CMK (cell line): Measurements from ENCODE around the gene NOC4L.
A peak's percentile ranks its signal among the peaks of the same experiment; 100 is the strongest.
"Not testable (repeated sequence)": the region's sequence is repeated elsewhere in the genome, so short reads cannot be mapped to it uniquely, and the experiment has no call there.

Source experiments
- DNase-seq: peaks from one replicate; pipeline ENCODE4 v3.0.0-alpha.2; 2010; ENCODE audit warnings: low read depth

The NOC4L gene

DNA sequence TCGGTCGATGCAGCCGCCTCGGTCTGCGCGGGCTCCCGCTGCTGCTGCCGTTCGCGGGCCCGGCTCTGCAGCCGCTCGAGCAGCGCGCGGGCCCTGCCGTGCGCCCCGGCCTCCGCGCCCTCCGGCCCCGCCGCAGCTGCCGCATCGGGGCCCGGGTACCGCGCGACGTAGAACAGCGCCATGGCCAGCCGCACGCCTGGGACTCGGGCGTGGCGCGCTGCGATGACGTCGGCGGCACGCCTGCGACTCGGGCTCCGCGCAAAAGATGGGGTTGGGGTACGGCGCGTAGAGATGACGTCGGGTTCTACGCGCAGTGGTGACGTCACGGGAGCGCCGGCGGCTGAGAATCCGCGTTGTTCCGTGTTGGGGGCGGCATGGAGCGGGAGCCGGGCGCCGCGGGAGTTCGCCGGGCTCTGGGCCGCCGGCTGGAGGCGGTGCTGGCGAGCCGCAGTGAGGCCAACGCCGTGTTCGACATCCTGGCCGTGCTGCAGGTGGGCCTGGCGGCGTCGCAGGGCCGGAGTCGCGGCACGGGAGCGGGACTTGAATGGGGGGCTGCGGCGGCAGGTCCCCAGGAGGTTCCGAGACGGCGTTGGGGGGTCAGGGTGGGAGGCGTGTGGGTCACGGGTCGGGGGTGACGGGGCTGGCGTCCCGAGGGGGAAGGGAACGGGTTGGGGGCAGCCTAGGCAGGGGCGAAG is at the start of gene NOC4L, which contains the start of gene DDX51:
Gene NOC4L, plus strand, starts transcription at position 343 of the 695 bp plus-strand sequence. Its CDS starts 32 bp downstream, at position 375.
Gene DDX51, minus strand, starts transcription at position 205 of the 695 bp plus-strand sequence. Its CDS starts 23 bp downstream, at position 182.
- DNase-seq, result peak; percentile 87

DNA sequence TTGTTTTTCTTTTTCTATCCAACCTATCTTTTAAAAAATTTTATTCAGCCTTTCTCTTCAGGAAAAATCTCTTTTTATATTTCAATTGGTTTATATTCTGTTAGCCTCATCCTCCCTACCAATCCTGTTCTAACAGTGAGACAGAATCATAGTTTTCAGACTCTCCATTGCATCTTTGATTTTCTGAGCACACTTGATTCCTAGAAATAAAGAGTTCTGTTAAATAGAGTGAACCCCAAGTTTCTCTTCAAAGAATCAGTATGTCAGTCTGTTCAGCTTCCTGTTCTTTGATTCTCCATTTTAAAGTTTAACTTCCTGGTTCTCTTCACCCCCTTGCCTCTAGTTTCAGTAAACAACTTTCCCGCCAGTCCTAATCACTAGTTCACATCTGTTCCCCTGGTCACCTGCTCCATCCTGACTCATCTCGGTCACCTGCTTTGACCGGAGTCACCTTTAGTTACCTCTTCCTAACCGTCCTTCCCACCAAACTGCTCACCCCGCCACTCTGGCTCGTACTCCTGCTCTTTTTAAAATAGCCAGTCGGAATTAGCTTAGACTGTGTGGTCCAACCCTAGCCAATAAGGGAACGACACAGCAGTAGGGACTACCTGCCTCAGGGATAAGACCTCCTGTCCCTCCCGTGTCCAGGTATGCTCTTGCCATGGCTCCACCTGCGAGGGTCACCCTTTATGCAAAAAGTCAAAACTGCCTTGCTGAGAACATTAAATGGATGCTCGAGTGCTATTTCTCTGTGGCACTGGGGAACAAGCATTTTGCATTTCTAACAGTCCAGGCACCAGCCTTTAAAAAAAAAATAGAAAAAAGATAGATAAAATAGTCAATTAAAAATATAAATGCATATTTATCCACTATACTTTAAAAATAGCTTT is 48.5 kb upstream of the NOC4L start:
- DNase-seq, result no peak

DNA sequence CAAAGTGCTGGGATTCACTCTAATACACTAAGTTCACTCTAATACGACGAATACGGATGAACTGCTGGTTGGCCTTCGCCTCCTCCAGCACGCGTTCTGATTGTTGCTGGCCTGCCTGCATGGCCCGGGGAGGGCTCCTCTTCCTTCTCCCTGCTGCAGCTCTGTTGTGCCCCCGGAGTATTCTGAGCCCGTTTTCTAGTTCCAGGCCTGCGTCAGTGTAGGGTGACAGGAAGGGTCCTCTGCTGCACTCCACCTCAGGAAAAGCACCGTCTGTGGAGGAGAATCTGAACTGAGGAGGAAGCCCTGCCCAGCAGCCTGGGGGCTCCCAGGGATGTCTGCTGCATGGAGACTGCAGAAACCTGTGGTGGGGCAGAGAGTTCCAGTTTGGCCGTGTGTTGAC is 44.5 kb upstream of the NOC4L start:
- DNase-seq, result no peak

DNA sequence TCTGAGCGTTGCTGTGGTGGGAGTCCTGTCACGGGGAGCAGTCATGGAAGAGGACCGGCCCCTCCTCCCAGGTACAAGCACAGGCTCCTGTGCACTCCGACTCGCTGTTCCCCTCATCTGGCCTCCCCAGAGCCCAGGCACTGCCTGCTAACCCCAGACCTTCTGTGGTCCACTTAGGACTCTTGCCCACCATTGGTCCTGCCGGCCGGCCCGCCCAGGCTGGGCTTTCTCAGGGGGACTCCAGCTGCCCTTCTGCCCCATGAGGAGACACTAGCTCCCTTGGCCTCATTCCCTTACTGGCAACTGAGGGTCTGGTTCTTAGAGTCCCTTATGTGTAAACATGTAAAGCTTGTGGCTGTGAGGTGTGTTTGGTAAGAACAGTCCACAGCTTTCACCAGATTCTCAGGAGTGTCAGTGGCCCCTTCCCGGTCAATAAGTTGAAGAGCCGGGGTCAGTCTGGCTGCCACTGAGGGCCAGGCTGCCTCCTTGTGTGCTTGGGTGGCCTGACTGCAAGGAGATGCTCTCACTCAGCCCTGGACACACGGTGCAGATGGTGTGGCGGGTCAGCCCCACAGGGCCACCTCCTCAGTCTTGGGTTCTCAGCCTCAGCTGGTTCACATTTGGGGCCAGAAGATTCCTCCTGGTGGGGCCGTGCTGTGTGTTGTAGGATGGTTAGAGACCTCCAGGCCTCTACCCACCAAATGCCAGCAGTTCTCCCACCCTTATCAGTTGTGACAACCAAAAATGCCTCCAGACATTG is 43.8 kb upstream of the NOC4L start:
- no peak for DNase-seq

DNA sequence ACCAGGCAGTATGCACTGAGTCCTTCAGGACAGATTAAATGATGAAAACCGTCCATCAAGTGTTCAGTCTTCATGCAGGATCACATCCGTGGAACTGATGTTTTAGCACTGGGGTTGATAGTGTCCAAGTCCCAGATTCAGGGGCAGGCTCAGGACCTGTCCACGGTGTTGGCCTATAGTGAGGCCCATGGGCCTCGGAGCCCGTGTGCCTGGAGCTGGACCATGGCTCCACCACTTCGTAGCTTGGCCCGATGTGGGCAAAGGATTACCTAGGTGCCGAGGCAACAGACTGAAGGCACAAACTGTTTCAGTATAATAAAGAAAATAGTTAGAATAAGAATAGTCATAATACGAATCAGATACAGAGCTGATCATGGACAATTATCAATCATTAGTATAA is 42.0 kb upstream of the NOC4L start:
- DNase-seq, result no peak

DNA sequence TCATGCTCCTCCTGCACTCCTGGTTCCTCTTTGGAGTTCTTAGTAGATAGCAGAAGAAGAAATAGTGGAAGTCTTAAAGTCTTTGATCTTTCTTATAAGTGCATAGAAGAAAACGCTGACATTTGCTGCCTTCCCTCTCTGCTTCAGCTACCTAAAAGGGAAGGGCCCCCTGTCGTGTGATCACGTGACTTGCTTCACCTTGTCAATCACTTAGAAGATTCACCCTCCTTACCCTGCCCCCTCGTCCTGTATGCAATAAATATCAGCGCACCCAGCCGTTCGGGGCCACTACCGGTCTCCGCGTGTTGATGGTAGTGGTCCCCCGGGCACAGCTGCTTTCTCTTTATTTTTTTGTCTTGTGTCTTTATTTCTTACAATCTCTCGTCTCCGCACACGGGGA is 41.2 kb upstream of the NOC4L start:
- DNase-seq, result not testable (repeated sequence)

DNA sequence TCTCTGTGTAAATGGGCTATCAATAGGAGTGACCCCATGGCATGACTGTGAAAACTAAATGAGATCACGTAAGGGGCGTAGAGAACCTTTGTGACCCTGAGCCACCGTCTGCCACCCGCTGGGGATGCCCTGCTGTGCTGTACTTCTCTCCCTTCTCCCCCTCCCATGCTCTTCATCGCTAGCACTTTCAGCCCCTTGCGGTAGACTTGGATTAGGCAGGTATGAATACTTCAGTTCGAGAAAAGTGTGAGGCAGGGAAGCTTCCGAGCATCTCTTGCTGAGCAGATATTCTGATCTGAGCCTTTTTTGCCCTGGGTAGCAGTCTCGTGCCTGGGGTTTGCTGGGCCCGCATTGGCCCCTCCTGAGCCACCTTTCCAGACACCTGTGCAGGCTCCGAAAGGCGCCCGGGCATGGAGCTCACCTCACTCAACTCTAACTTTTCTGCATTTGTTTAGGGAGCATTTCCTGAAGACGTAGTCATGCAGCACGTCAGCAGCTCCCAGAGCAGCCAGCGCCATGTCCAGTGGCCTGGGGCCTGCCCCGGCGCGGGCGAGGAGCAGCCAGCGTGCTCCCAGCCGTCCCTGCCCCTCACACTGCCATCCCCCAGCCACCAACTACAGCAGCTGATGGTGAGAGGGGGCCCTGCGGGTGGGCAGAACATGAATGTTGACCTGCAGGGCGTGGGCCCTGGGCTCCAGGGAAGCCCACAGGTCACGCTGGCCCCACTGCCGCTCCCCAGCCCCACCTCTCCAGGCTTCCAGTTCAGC is 40.5 kb upstream of the NOC4L start:
- DNase-seq, result no peak

DNA sequence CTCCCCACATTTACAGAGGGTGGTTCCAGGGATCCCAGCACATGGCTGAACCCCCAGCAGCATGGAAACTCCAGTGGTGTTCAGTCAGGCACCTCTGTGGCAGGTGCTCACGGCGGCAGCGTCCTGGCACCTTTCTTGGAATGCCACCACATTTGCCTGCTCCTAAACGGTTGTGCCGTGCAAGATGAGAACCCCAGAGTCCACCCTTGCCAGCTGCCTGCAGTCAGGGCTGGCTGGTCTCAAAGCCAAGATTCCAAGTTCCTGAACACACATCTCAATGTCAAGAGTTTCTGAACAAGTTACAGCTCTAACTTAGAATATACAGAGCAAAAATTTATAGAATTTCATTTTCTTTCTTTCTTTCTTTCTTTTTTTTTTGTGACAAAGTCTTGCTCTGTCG is 38.8 kb upstream of the NOC4L start:
- no peak for DNase-seq

DNA sequence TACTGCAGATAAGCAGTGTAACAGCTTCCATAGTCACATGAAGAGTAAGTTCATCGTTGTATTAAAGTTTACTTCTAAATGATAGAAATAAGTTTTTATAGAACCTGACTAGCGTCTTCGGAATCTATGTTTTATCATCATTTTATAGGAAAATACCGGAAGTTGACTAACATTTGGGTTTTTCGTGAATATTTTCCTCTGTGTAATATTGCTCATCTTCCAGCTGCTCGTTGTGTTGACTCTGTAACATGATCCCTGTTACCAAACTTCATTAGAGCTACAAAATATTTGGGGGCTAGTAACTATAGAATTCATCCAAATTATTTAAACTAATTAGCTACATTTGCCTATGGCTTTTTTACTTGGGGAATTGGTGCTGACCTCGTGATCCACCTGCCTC is 37.3 kb upstream of the NOC4L start:
- no peak for DNase-seq

DNA sequence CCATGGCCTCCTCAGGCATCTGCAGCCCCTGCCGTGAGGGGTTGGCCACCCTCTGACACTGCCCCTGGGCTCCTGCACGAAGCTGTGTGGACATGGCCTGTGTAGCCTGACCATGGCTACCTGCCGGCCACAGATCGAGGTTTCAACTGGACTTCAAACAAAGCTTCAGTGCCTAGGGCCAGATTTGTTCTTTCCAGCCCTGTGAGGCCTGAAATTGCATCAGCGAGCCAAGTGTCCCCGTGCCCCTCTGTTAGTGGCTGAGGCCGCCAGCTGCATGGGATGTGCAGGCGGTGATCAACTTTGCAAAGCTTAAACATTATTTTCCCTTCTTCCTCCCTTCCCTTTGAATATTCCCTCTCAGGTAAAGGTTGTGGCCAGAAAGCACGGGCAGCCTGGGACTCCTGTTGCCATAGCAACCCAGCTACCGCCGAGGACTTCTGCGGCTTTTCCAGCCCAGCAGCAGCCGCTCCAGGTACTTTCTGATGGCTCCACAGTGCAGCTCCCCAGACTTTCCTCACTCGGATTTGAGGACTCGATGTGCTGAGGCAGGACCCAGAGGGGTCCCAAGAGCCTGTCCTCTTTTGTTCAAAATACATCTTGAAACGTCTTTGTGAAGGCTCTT is 35.9 kb upstream of the NOC4L start:
- DNase-seq, result no peak

DNA sequence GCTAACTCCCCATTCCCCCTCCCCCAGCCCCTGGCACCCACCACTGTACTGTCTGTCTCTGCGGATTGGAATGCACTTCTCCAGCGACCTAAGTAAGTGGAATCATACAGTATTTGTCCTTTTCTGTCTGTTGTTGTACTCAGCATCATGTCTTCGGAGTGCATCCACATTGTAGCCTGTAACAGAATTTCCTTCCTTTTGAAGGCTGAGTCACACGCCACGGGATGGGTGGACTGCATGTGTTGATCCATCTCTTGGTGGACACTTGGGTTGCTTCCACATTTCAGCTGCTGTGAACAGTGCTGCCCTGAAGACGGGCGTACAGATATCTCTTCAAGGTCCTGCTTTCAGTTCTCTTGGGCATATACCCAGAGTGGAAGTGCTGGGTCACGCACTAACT is 34.5 kb upstream of the NOC4L start:
- no peak for DNase-seq

DNA sequence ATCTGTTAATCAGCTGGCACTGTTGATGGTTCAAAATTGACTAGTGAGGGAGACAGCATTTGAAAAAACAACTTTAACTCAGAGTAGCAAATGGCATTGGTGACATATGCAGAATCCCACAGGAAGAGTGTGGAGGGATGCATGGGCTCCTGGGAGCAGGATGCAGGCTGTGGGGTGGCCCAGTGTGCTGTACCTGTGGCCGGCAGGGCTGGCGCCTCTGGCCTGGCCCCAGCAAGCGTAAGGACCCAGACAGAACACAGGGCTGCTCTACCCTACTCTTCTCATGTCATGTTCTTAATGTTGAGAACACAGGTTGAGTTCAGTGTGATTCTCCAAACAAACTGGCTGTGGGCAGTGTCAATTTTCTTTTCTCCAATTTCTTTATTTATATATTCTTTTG is 33.6 kb upstream of the NOC4L start:
- no peak for DNase-seq

DNA sequence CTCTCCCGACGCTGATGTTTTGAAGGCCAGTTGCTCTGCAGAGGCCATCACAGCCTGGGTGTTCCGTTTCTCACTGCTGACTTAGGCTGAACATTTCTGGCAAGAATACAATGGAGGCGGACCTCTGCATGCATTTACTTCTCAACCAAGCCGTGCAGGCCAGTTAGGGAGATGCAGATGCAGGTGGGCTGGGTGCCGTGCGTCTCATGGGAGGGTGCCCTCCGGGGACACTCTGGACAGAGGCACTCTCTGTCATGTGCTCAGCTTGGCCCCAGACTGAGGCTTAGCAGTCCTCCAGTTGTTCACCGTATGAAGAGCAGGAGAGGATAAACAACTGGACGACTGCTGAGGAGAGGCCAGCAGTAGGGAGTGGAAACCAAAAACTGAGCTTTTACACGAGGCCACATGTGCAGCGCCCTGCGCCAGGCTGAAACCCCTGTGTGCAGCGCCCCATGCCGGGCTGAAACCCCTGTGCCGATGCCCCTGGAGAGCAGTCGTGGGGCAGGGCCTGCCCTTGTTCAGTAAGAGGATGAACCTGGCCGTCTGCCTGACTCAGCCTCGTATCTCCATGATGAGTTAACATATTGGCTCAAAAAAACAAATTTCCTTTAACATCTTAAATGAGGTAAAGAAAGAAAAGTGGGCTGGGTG is 32.5 kb upstream of the NOC4L start:
- DNase-seq, result no peak

DNA sequence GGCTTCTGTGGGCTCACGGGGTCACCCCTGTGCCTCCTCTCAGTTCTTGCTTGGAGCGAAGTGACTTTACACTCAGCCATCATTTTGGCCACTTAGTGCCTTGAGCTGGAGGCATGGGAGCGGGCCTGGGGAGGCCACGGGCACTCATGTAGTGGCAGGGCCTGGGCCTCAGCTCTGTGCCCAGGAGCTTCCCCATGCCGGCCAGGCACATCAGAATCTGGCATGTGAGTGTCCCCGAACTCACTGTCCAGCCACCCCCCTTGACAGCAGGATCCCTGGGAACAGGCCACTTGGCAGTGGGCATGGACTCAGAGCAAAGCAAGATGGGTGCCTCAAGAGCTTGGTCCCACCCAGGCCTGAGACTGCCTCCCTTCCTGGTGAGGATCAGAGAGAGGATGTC is 29.6 kb upstream of the NOC4L start:
- no peak for DNase-seq

DNA sequence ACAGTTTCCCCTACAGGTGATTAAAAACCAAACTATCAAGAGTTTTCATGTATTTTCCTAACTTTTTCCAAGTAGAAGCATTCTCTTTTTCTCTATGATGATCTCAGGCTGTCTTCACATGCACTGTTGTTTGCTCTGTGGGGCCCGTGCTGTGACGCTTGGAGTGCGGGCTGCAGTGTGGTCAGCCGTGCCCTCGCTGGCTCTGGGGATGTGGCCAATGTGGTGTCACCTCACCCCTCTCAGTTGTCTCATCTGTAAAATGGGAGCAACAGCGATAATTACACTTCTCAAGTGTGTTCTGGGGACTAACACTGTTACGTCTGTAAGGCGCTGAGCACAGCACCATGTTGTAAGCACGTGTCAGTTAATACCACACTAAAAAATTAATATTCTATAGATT is 28.8 kb upstream of the NOC4L start:
- no peak for DNase-seq

DNA sequence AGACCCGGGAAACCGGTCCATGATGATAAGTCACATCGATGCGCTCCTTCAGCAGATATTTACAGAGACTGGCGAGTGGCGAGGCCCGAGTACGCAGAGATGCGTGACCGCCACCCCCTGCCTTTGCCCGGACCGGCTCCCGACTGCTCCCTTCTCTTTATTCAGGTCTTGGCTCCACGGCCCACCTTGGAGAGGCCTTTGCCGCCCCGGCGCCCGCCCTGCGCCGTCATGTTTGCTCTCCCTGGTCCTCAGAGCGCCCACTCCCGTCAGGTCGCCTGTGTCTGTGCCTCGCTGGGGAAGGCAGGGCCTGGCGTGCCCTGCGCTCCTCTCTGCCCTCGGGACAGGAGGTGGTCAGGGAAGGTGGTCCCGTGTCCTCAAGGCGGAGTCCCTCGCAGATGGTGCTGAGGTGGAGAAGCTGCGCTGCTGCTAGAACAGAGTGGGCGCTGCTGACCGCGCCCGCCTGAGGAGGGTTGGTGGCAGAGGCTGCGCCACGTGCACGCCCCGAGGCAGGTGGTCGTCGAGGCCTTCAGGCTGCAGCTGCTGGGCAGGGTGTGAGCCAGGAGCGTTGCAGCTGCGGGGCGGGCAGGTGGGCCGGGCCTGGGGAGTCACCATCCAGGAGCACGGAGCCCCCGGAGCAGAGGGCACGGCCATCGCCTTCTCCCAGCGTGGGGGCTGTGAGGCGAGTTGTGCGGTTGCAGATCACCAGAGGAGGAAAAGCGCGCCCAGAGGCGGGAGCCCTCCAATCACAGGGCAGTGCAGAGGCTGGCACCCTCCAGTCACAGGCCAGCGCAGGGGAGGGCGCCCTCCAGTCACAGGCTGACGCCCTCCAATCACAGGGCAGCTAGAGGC is 27.3 kb upstream of the NOC4L start:
- no peak for DNase-seq

DNA sequence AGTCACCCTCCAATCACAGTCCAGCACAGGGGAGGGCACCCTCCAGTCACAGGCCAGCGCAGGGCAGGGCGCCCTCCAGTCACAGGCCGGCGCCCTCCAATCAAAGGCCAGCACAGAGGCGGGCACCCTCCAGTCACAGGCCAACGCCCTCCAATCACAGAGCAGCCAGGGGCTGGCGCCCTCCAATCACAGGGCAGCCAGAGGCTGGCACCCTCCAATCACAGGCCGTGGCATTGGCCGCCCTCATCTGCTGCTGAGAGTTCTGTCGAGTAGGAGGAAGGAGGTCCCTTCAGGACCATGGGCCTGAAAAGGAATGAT is 26.7 kb upstream of the NOC4L start:
- DNase-seq, result no peak

DNA sequence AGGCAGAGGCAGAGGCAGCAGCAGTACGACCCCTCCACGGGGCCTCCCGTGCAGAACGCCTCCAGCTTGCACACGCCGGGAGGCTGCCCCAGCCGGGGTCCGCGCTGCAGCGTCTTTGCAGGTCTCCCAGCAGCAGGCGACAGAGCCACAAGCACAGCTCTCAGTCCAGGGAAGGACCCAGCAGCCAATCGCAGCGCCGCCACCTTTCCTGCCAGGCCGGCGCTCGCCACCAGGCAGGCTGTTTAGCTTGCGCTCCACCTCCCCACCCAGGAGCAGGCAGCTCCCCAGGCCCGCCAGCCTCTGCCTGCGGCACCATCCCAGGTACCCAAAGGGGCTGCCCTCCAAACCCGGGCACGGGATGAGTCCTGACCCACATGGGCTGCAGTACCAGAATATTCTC is 25.4 kb upstream of the NOC4L start:
- DNase-seq, result no peak

DNA sequence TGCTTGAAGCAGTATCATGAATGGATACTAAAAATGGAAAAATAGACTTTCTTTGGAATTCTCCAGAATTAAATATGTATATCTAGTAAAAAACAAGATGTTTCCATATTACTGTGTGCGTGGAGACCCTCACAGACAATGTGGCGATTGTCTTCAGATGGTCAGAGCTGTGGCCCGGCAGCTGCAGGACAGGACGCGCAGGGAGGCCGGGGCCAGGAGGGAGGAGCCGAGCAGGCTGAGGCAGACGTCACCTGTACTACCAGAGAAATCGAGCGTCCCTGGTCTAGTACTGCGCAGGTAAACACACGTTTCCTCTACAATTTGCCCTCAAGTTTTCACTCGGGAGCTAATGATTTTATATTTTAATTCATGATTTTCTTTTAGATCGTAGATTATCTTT is 23.0 kb upstream of the NOC4L start:
- no peak for DNase-seq
